Breast epithelium (tissue), 4 donors: ENCODE data around the gene ZSCAN5A. TPM values are rescaled to one million over a fixed set of nuclear protein-coding genes. Genes with fewer than 3 reads are reported as not detected.
"Not testable (repeated sequence)": the region's sequence is repeated elsewhere in the genome, so short reads cannot be mapped to it uniquely, and the experiment has no call there.

Experiments used
- DNase-seq, 2 donors: peaks; one replicate each; pipeline ENCODE4 v3.0.0-alpha.2; 2019; ENCODE audit warnings: low spot score in 2 of 2
- H3K27ac ChIP-seq, 2 donors: fragments of 200-600 bp; sonication (generic) in 1 of 2; one replicate each; pipeline ENCODE4 v1.5.1; 2016 to 2019; ENCODE audit warnings: mild to moderate bottlenecking in 1 of 2
- H3K27me3 ChIP-seq, 2 donors: fragments of 200-600 bp; sonication (generic) in 1 of 2; one replicate each; pipeline versions ENCODE4 v1.5.1 to v1.6.0; 2017 to 2019; ENCODE audit warnings: control low read depth in 1 of 2, mild to moderate bottlenecking in 1 of 2
- H3K36me3 ChIP-seq: fragments of 200-600 bp; one replicate; pipeline ENCODE4 v1.5.1; 2019
- H3K4me1 ChIP-seq, 2 donors: fragments of 200-600 bp; sonication (generic); one replicate each; pipeline ENCODE4 v1.5.1; 2016 to 2019; ENCODE audit warnings: control low read depth in 1 of 2
- H3K4me3 ChIP-seq, 3 donors: fragments of 200-600 bp; sonication (generic); 1 replicate in 2 of 3; 2 replicates in 1 of 3; pipeline ENCODE4 v1.5.1; 2016 to 2019; ENCODE audit warnings: mild to moderate bottlenecking in 3 of 3, moderate library complexity in 2 of 3
- H3K9me3 ChIP-seq, 2 donors: fragments of 200-600 bp; sonication (generic) in 1 of 2; one replicate each; pipeline ENCODE4 v1.5.1; 2016 to 2019; ENCODE audit warnings: control low read depth in 1 of 2
- POLR2A ChIP-seq: fragments of 450-650 bp; IDR thresholded peaks from one replicate; pipeline ENCODE4 v1.6.1; 2016; ENCODE audit warnings: antibody characterized with exemption, mild to moderate bottlenecking, moderate library complexity
- POLR2AphosphoS5 ChIP-seq, 3 donors: sonication (generic); formaldehyde crosslinking; IDR thresholded peaks; one replicate each; pipeline ENCODE4 v1.6.1; 2017; ENCODE audit warnings: antibody characterized with exemption in 3 of 3
- intact Hi-C: fragments of 100-400 bp; cut with DNase I; formaldehyde crosslinking; loops from one replicate; pipeline ENCODE4 v1.15.1; 2023; ENCODE audit warnings: low total_unique reads
- total RNA-seq, 3 donors: library from RNA; depleted of rRNA; stranded (reverse); fragments of >200 nt; gene quantifications; one replicate each; pipeline ENCODE4 v1.1.0, GENCODE V29; 2016
- TF ChIP-seq, protein P1 (sequence below), 3 donors: fragments of 450-650 bp; IDR thresholded peaks; one replicate each; pipeline ENCODE4 v1.5.1; 2016 to 2017; ENCODE audit warnings: antibody characterized with exemption in 3 of 3, mild to moderate bottlenecking in 3 of 3, moderate library complexity in 3 of 3

ZSCAN5A gene
- total RNA-seq, 3 donors from 2014 or later = 6.2 to 13.3 (median 12.5) TPM

DNA sequence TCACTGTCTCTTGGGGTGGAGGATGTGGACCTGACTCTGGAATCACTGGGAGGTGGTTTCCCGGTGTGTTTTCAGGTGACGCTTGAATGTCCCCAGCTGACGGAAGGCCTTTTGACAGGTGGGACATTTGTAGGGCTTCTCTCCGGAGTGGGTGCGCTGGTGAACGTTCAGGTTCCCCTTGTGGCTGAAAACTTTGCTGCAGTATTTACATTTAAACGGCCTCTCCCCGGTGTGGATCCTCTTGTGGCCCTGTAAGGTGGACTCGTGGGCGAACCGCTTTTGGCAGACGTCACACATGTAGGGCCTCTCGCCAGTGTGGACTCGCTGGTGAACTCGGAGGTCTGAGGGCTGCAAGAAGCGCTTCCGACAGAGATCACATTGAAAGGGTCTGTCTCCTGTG lies 124.9 kb downstream of the ZSCAN5A start:
- no peak for DNase-seq
- TF ChIP-seq POLR2AphosphoS5 (IDR thresholded peaks at IDR 0.05) (no peak), POLR2A (no peak)
- TF ChIP-seq, protein P1, sequence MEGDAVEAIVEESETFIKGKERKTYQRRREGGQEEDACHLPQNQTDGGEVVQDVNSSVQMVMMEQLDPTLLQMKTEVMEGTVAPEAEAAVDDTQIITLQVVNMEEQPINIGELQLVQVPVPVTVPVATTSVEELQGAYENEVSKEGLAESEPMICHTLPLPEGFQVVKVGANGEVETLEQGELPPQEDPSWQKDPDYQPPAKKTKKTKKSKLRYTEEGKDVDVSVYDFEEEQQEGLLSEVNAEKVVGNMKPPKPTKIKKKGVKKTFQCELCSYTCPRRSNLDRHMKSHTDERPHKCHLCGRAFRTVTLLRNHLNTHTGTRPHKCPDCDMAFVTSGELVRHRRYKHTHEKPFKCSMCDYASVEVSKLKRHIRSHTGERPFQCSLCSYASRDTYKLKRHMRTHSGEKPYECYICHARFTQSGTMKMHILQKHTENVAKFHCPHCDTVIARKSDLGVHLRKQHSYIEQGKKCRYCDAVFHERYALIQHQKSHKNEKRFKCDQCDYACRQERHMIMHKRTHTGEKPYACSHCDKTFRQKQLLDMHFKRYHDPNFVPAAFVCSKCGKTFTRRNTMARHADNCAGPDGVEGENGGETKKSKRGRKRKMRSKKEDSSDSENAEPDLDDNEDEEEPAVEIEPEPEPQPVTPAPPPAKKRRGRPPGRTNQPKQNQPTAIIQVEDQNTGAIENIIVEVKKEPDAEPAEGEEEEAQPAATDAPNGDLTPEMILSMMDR (IDR thresholded peaks at IDR 0.05) = no peak
- H3K4me3 ChIP-seq = no peak overlapping the region
- H3K27me3 ChIP-seq = no peaks in the 10 kb centered on the region
- H3K9me3 ChIP-seq = no peaks in the 10 kb centered on the region
- no peaks in the 10 kb centered on the region for H3K4me1 ChIP-seq
- H3K27ac ChIP-seq = no peak overlapping the region
- intact Hi-C loops = loop anchor here (5.0 kb wide), 1 partner anchor 1237 kb away; no protein-coding TSS in a partner anchor
- no peaks in the 10 kb centered on the region for H3K36me3 ChIP-seq

DNA sequence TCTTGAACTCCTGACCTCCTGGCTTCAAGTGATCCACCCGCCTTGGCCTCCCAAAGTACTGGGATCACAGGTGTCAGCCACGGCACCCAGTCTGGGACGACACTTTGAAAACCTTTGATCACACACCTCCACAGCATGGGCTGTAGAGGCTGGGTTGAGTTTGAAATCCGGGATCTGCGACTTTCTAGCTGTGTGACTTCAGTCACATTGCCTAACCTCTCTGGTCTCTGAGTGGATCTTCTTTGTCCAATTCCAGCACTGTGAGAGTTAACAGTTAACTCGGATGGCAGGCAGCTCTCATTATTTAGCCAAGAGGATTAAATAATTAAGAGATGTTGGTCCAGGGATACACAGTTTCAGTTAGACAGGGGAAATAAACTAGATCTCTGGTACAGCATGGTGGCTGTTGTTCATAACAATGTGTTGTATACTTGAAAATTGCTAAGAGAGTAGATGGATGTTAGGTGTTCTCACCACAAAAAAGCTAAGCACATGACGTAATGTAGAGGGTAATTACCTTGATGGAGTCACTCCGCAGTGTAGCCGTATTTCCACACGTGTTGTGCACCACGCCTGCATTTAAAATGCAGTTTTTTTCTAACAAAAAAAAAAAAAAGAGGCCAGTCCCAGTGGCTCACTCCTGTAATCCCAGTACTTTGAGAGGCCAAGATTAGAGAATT lies 136.9 kb downstream of the ZSCAN5A start:
- Histone ChIP-seq H3K36me3 (no peaks in the 10 kb centered on the region), H3K9me3 (no peaks in the 10 kb centered on the region), H3K27ac (no peak overlapping the region), H3K4me3 (no peak overlapping the region), H3K4me1 (no peaks in the 10 kb centered on the region), H3K27me3 (peaks cover 0 to 18% of the 10 kb centered on the region in 2 donors)
- TF ChIP-seq POLR2A (no peak), POLR2AphosphoS5 (IDR thresholded peaks at IDR 0.05) (no peak)
- TF ChIP-seq, protein P1 (IDR thresholded peaks at IDR 0.05) = no peak
- intact Hi-C loops = no loop called here
- DNase-seq = no peak

DNA sequence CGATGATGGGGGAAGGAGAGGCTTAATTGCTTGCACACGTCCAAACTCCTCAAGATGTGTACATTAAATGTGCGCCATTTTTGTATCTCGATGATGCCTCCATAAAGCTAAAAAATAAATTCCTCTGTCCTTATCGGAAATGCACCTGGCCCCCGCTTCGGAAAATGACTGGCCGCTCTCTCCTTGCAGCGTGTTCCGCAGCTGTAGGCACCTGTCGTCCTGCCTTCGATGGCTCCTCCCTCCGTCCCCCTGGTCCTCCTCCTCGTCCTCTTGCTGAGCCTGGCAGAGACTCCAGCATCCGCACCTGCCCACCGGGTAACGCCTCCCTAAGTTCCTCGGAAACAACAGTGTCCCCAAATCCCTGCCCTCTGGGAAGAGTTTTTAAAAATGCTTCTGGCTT lies 137.8 kb downstream of the ZSCAN5A start:
- intact Hi-C loops = no loop called here
- no peak for DNase-seq
- no peak for TF ChIP-seq POLR2AphosphoS5 (IDR thresholded peaks at IDR 0.05)
- no peak for TF ChIP-seq POLR2A
- TF ChIP-seq, protein P1 (IDR thresholded peaks at IDR 0.05) = no peak

DNA sequence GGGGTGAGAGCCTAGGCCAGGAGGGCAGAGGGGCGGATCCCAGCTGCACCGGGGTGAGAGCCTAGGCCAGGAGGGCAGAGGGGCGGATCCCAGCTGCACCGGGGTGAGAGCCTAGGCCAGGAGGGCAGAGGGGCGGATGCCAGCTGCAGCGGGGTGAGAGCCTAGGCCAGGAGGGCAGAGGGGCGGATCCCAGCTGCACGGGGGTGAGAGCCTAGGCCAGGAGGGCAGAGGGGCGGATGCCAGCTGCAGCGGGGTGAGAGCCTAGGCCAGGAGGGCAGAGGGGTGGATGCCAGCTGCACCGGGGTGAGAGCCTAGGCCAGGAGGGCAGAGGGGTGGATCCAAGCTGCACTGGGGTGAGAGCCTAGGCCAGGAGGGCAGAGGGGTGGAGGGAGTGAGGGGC lies 138.3 kb downstream of the ZSCAN5A start:
- H3K9me3 ChIP-seq, DNase-seq, H3K4me1 ChIP-seq, H3K36me3 ChIP-seq, H3K27ac ChIP-seq, H3K4me3 ChIP-seq, intact Hi-C loops: not testable (repeated sequence)
- peaks cover 0 to 18% of the 10 kb centered on the region in 2 donors for H3K27me3 ChIP-seq

More for the DNA sequence above, 137.8 kb downstream of the ZSCAN5A start:
- Histone ChIP-seq H3K9me3 (no peaks in the 10 kb centered on the region), H3K27me3 (peaks cover 0 to 18% of the 10 kb centered on the region in 2 donors), H3K36me3 (no peaks in the 10 kb centered on the region), H3K4me3 (no peak overlapping the region), H3K27ac (no peak overlapping the region), H3K4me1 (no peaks in the 10 kb centered on the region)

DNA sequence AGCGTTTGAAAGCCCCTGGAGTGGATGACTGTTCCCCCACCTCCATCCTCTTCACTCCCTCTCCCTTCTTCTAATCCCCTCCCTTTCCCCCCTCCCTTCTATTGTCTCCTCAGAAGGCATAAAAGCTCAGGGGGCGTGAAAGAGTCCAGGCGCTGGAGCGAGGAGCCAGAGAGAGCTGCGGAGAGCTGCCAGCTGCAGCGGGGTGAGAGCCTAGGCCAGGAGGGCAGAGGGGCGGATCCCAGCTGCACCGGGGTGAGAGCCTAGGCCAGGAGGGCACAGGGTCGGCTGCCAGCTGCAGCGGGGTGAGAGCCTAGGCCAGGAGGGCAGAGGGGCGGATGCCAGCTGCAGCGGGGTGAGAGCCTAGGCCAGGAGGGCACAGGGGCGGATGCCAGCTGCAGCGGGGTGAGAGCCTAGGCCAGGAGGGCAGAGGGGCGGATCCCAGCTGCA lies 138.8 kb downstream of the ZSCAN5A start, which contains the start of gene GALP:
Gene GALP (plus strand): TSS at position 148 of the 447 bp plus-strand sequence. CDS start 1,101 bp downstream, outside the sequence.
- H3K4me1 ChIP-seq, H3K36me3 ChIP-seq, H3K9me3 ChIP-seq, intact Hi-C loops, H3K27ac ChIP-seq, H3K4me3 ChIP-seq, DNase-seq: not testable (repeated sequence)
- H3K27me3 ChIP-seq = peaks cover 0 to 18% of the 10 kb centered on the region in 2 donors

DNA sequence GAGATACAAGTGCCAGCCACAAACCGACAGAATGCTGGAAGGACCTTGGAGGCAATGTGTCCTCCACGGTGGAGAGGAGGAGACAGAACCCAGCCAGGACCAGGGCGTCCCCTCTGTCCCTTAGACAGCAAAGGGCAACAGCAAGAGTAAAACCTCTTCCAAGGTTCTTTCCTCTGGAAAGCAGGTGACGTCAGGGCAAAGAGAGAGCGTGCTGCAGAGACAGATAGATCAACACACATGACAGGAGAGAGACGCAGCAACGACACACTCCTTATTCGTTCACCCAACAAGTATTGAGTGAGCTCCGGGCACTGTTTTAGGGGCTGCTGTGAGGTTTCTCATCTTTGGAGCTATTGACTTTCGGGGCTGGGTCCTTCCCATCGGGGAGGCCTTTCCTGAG lies 140.1 kb downstream of the ZSCAN5A start:
- no peak for DNase-seq
- peaks cover 0 to 18% of the 10 kb centered on the region in 2 donors for H3K27me3 ChIP-seq
- intact Hi-C loops = no loop called here
- no peaks in the 10 kb centered on the region for H3K4me1 ChIP-seq
- no peak overlapping the region for H3K4me3 ChIP-seq
- TF ChIP-seq, protein P1 (IDR thresholded peaks at IDR 0.05) = no peak
- TF ChIP-seq POLR2AphosphoS5 (IDR thresholded peaks at IDR 0.05) (no peak), POLR2A (no peak)
- no peaks in the 10 kb centered on the region for H3K9me3 ChIP-seq
- H3K27ac ChIP-seq = no peak overlapping the region
- no peaks in the 10 kb centered on the region for H3K36me3 ChIP-seq
